Measurements from ENCODE around the gene FAM98B.

Gene FAM98B

GRCh38 chr15:38509152-38509551 is 55.2 kb downstream of the FAM98B start:
- no peak for DNase-seq

GRCh38 chr15:38512901-38513300 is 59.0 kb downstream of the FAM98B start:
- no peak for DNase-seq

GRCh38 chr15:38514601-38515000 is 60.7 kb downstream of the FAM98B start:
- no peak for DNase-seq

GRCh38 chr15:38516626-38517025 is 62.7 kb downstream of the FAM98B start:
- DNase-seq: no peak

- DNase-seq: no peak
Observed at GRCh38 chr15:38517312-38517975, 63.5 kb downstream of the FAM98B start.

GRCh38 chr15:38518084-38518483 is 64.2 kb downstream of the FAM98B start:
- no peak for DNase-seq

GRCh38 chr15:38520035-38520434 is 66.1 kb downstream of the FAM98B start:
- no peak for DNase-seq

- DNase-seq: no peak
Observed at GRCh38 chr15:38521316-38521715, 67.4 kb downstream of the FAM98B start.

GRCh38 chr15:38522922-38523321 is 69.0 kb downstream of the FAM98B start:
- DNase-seq: no peak

- DNase-seq: no peak
Observed at GRCh38 chr15:38524156-38524555, 70.2 kb downstream of the FAM98B start.

- no peak for DNase-seq
Observed at GRCh38 chr15:38525489-38525888, 71.6 kb downstream of the FAM98B start.

- no peak for DNase-seq
Observed at GRCh38 chr15:38526158-38526557, 72.2 kb downstream of the FAM98B start.

- no peak for DNase-seq
Observed at GRCh38 chr15:38528294-38528693, 74.4 kb downstream of the FAM98B start.

GRCh38 chr15:38530113-38530512 is 76.2 kb downstream of the FAM98B start:
- no peak for DNase-seq

- no peak for DNase-seq
Observed at GRCh38 chr15:38531509-38531908, 77.6 kb downstream of the FAM98B start.

GRCh38 chr15:38532728-38533127 is 78.8 kb downstream of the FAM98B start:
- no peak for DNase-seq

- DNase-seq: no peak
Observed at GRCh38 chr15:38533416-38533915, 79.5 kb downstream of the FAM98B start.

- no peak for DNase-seq
Observed at GRCh38 chr15:38533926-38534325, 80.0 kb downstream of the FAM98B start.

GRCh38 chr15:38534691-38535090 is 80.8 kb downstream of the FAM98B start:
- no peak for DNase-seq

- DNase-seq: no peak
Observed at GRCh38 chr15:38535491-38536200, 81.7 kb downstream of the FAM98B start.

GRCh38 chr15:38536201-38536676 is 82.3 kb downstream of the FAM98B start:
- no peak for DNase-seq
